NK-92 treated with Interleukin-12 subunit alpha and Interleukin-12 subunit beta, amount 100 ng/mL, for 24 hours (cell line): Measurements from ENCODE around the gene YAP1.
"Not testable (repeated sequence)": the region's sequence is repeated elsewhere in the genome, so short reads cannot be mapped to it uniquely, and the experiment has no call there.

ENCODE experiments used
- DNase-seq: peaks from one replicate; lab custom pipeline; 2025; lab: John Stamatoyannopoulos, UW

Gene YAP1

GRCh38 chr11:102240502-102240901, 130.3 kb downstream of the YAP1 start:
- no peak for DNase-seq

GRCh38 chr11:102241026-102241425, 130.8 kb downstream of the YAP1 start:
- no peak for DNase-seq

GRCh38 chr11:102243399-102243884, 133.2 kb downstream of the YAP1 start:
- no peak for DNase-seq

- DNase-seq, result no peak
These were observed 134.6 kb downstream of the YAP1 start for GRCh38 chr11:102244681-102245409.

- no peak for DNase-seq
These were observed 141.2 kb downstream of the YAP1 start for GRCh38 chr11:102251423-102251822.

- no peak for DNase-seq
These were observed 142.2 kb downstream of the YAP1 start for GRCh38 chr11:102252339-102252891.

GRCh38 chr11:102253020-102253715, 142.9 kb downstream of the YAP1 start:
- no peak for DNase-seq

- no peak for DNase-seq
These were observed 143.8 kb downstream of the YAP1 start for GRCh38 chr11:102254047-102254446.

- no peak for DNase-seq
These were observed 146.0 kb downstream of the YAP1 start for GRCh38 chr11:102256251-102256650.

- no peak for DNase-seq
These were observed 150.0 kb downstream of the YAP1 start for GRCh38 chr11:102260241-102260640.

- no peak for DNase-seq
These were observed 153.2 kb downstream of the YAP1 start for GRCh38 chr11:102263379-102264003.

- DNase-seq, result not testable (repeated sequence)
These were observed 154.5 kb downstream of the YAP1 start for GRCh38 chr11:102264704-102265103.

GRCh38 chr11:102266099-102266498, 155.9 kb downstream of the YAP1 start:
- no peak for DNase-seq

- no peak for DNase-seq
These were observed 157.4 kb downstream of the YAP1 start for GRCh38 chr11:102267609-102268008.

GRCh38 chr11:102268083-102268984, 158.1 kb downstream of the YAP1 start:
- DNase-seq, result no peak

GRCh38 chr11:102268985-102269470, 158.8 kb downstream of the YAP1 start:
- DNase-seq, result no peak

- DNase-seq, result no peak
These were observed 159.7 kb downstream of the YAP1 start for GRCh38 chr11:102269927-102270326.

GRCh38 chr11:102272047-102272824, 162.0 kb downstream of the YAP1 start:
- no peak for DNase-seq

GRCh38 chr11:102274628-102275027, 164.4 kb downstream of the YAP1 start:
- no peak for DNase-seq

GRCh38 chr11:102276362-102276761, 166.1 kb downstream of the YAP1 start:
- DNase-seq, result no peak

GRCh38 chr11:102276783-102277182, 166.5 kb downstream of the YAP1 start:
- DNase-seq, result no peak
